Effector memory CD4-positive, alpha-beta T cell (primary cell): Measurements from ENCODE around the gene XCR1.
"Not testable (repeated sequence)": the region's sequence is repeated elsewhere in the genome, so short reads cannot be mapped to it uniquely, and the experiment has no call there.

Experiments
- DNase-seq, 3 donors: peaks; one replicate each; pipeline ENCODE4 v3.0.0-alpha.2; 2020
- H3K27ac ChIP-seq: 2 replicates; pipeline ENCODE4 v1.7.0; 2013; ENCODE audit warnings: mild to moderate bottlenecking, low read length, moderate library complexity; ENCODE audit not compliant: insufficient read depth, poor library complexity, severe bottlenecking
- H3K27me3 ChIP-seq: replicated peaks from 2 replicates; pipeline ENCODE4 v1.7.0; 2013; ENCODE audit warnings: mild to moderate bottlenecking, low read length; ENCODE audit not compliant: insufficient read depth, control insufficient read depth, poor library complexity, severe bottlenecking
- H3K36me3 ChIP-seq: 2 replicates; pipeline ENCODE4 v1.7.0; 2013; ENCODE audit warnings: mild to moderate bottlenecking, low read length, moderate library complexity; ENCODE audit not compliant: control insufficient read depth, insufficient read depth
- H3K4me1 ChIP-seq: 2 replicates; pipeline ENCODE4 v1.7.0; 2013; ENCODE audit warnings: low read length, mild to moderate bottlenecking; ENCODE audit not compliant: control insufficient read depth, insufficient read depth, poor library complexity, severe bottlenecking
- H3K4me3 ChIP-seq: 2 replicates; pipeline ENCODE4 v1.7.0; 2013; ENCODE audit warnings: low read length, low read depth, mild to moderate bottlenecking; ENCODE audit not compliant: insufficient read depth, poor library complexity, severe bottlenecking
- H3K9me3 ChIP-seq: 2 replicates; pipeline ENCODE4 v1.7.0; 2013; ENCODE audit warnings: mild to moderate bottlenecking, low read length, moderate library complexity; ENCODE audit not compliant: control insufficient read depth

XCR1 gene

GRCh38 chr3:46012246-46012645 lies 15.0 kb downstream of the XCR1 start:
- Histone ChIP-seq H3K27ac (no peak overlapping the region), H3K9me3 (no peaks in the 10 kb centered on the region), H3K36me3 (no peaks in the 10 kb centered on the region), H3K4me3 (no peak overlapping the region), H3K27me3 (no peaks in the 10 kb centered on the region), H3K4me1 (no peaks in the 10 kb centered on the region)
- no peak for DNase-seq

- no peak for DNase-seq
- H3K27me3 ChIP-seq: no peaks in the 10 kb centered on the region
- H3K4me3 ChIP-seq: no peak overlapping the region
Observed at GRCh38 chr3:46010519-46011113, 16.7 kb downstream of the XCR1 start.

GRCh38 chr3:46008058-46008457 lies 19.2 kb downstream of the XCR1 start:
- Histone ChIP-seq H3K4me3 (no peak overlapping the region), H3K27me3 (no peaks in the 10 kb centered on the region), H3K9me3 (no peaks in the 10 kb centered on the region), H3K36me3 (no peaks in the 10 kb centered on the region), H3K27ac (no peak overlapping the region), H3K4me1 (no peaks in the 10 kb centered on the region)
- DNase-seq: no peak

More at GRCh38 chr3:46010519-46011113, 16.7 kb downstream of the XCR1 start:
- H3K27ac ChIP-seq: no peak overlapping the region
- H3K36me3 ChIP-seq: no peaks in the 10 kb centered on the region
- H3K4me1 ChIP-seq: no peaks in the 10 kb centered on the region
- H3K9me3 ChIP-seq: no peaks in the 10 kb centered on the region

GRCh38 chr3:46007280-46007679 lies 20.0 kb downstream of the XCR1 start:
- Histone ChIP-seq H3K4me3 (no peak overlapping the region), H3K9me3 (no peaks in the 10 kb centered on the region), H3K27me3 (no peaks in the 10 kb centered on the region), H3K27ac (no peak overlapping the region), H3K36me3 (no peaks in the 10 kb centered on the region), H3K4me1 (no peaks in the 10 kb centered on the region)
- no peak for DNase-seq

DNA sequence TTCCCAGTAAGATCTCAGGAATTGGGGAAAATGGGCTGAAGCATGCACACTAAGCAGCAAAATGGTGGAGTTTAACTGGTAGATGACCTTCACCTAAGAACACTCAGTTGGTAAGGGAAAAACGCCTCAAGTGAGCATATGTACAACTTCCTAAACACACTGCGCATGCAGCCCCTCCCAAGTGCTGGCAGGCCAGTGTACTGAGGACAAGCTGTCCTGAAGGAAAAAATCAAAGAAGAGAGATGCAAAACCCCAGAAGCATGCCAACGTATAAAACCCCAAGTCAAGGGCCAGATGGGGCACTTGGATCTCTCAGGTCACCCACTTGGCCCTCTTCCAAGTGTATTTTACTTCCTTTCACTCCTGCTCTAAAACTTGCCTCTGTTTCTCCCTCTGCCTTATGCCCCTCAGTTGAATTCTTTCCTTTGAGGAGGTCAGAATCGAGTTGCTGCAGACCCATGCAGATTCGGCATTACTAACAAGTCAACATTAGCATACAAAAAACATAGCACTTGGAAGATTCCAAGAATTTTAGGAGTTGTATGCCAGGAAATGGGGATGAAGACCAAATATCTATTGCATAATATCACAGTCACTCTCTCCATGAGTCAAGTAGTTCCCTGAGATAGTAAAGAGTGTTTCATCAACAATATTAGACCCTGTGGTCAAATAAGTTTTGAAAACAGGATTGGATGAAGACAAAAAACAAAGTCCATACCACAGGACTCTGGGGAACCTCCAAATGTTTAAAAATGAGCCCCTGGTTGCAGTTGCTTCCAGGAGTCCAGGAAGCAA lies 20.8 kb downstream of the XCR1 start:
- H3K27ac ChIP-seq: no peak overlapping the region
- no peaks in the 10 kb centered on the region for H3K4me1 ChIP-seq
- no peak for DNase-seq
- no peak overlapping the region for H3K4me3 ChIP-seq
- H3K36me3 ChIP-seq: no peaks in the 10 kb centered on the region
- H3K27me3 ChIP-seq: no peaks in the 10 kb centered on the region
- no peaks in the 10 kb centered on the region for H3K9me3 ChIP-seq

DNA sequence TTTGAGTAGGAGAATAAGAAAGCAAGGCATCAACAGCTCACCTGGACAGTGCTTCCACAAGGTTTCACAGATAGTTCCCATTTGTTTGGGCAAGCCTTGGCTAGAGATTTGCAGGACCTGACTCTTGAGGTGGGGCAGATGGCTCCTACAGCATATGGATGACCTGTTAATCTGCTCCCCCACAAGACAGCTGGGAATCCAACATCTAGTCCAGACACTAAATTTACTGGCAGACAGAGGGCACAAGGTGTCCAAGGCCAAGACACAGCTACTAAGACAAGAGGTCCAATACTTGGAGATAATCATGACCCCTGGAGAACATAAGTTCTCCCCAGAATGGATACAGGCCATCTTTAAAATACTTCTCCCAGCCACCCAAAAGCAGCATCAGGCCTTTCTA lies 23.6 kb downstream of the XCR1 start:
- H3K27ac ChIP-seq, H3K9me3 ChIP-seq, H3K36me3 ChIP-seq, H3K27me3 ChIP-seq, DNase-seq, H3K4me3 ChIP-seq, H3K4me1 ChIP-seq: not testable (repeated sequence)

DNA sequence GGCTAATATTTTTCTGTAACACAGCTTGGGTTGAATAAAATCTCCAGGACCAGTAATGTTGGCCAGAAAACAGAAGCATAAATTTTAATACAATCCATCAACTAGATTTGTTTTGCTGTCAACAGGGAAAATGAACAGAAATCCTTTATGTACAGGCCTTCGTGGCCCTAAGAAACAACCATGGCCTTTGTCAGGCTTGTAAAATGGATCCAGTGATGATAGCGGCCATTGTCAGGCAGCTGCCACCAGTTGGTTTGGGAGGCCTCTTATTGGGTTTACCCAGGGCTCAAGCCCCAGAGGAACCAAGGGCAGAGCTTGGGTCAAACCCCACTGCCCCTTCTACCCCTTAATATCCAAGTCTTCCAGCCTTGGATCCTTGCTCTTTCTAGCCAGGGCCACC lies 26.1 kb downstream of the XCR1 start:
- no peak for DNase-seq
- no peaks in the 10 kb centered on the region for H3K27me3 ChIP-seq
- no peaks in the 10 kb centered on the region for H3K4me1 ChIP-seq
- H3K4me3 ChIP-seq: no peak overlapping the region
- no peak overlapping the region for H3K27ac ChIP-seq
- no peaks in the 10 kb centered on the region for H3K9me3 ChIP-seq
- H3K36me3 ChIP-seq: no peaks in the 10 kb centered on the region

DNA sequence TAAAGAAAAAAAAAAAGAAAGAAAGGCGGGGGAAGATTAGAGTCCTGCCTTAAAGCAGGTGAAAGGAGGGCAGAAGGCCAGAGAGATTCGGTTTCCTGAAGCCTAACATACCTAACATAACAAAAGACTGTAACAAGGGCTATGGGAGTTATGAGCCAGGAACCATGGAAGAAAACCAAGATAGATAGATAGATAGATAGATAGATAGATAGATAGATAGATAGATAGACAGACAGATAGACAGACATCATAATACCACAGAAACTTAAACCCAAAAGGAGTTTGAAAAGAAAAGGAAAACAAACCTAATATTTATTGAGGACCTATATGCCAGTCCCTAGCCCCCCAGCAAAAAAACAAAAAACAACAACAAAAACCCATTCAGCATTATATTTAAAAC lies 29.3 kb downstream of the XCR1 start:
- Histone ChIP-seq H3K36me3 (no peaks in the 10 kb centered on the region), H3K27me3 (no peaks in the 10 kb centered on the region), H3K4me1 (peaks cover 17% of the 10 kb centered on the region), H3K27ac (no peak overlapping the region), H3K4me3 (no peak overlapping the region), H3K9me3 (no peaks in the 10 kb centered on the region)
- no peak for DNase-seq

DNA sequence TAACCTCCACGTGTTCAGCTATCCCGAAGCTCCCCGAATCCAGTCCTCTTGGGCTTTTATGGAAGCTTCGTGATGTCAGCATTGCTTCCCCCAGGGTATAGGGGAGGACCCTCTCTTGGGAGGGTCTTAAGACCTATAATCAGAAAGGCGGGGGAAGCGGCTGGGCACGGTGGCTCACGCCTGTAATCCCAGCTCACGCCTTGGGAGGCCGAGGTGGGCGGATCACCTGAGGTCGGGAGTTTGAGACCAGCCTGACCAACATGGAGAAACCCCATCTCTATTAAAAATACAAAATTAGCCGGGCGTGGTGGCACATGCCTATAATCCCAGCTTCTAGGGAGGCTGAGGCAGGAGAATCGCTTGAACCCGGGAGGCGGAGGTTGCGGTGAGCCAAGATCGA lies 29.8 kb downstream of the XCR1 start:
- H3K4me1 ChIP-seq: peaks cover 22% of the 10 kb centered on the region
- H3K27me3 ChIP-seq, H3K4me3 ChIP-seq, H3K9me3 ChIP-seq, H3K27ac ChIP-seq, DNase-seq, H3K36me3 ChIP-seq: not testable (repeated sequence)
